Dendritic cell treated with granulocyte-macrophage colony-stimulating factor and Interleukin-4, amounts not matched to agents 40 ng/mL and 50 ng/mL, for 4 days (primary cell): ENCODE measurements around the gene MCC.

Experiments used
- H3K27ac Mint-ChIP-seq: one replicate; pipeline ENCODE4 v1.8.0; 2022; ENCODE audit warnings: mild to moderate bottlenecking, mixed read lengths
- H3K27me3 Mint-ChIP-seq: one replicate; pipeline ENCODE4 v1.8.0; 2022; ENCODE audit warnings: mild to moderate bottlenecking, mixed read lengths
- H3K36me3 Mint-ChIP-seq: one replicate; pipeline ENCODE4 v1.8.0; 2022; ENCODE audit warnings: low read depth, mixed read lengths
- H3K4me1 Mint-ChIP-seq: one replicate; pipeline ENCODE4 v1.8.0; 2022; ENCODE audit warnings: low read depth, mixed read lengths
- H3K4me3 Mint-ChIP-seq: one replicate; pipeline ENCODE4 v1.8.0; 2022; ENCODE audit warnings: mild to moderate bottlenecking, moderate library complexity, mixed read lengths
- H3K9me3 Mint-ChIP-seq: one replicate; pipeline ENCODE4 v1.8.0; 2022; ENCODE audit warnings: mixed read lengths
- intact Hi-C: fragments of 100-400 bp; cut with micrococcal nuclease; formaldehyde crosslinking; loops from one replicate; pipeline ENCODE4 v1.15.0; 2022

The MCC gene

DNA sequence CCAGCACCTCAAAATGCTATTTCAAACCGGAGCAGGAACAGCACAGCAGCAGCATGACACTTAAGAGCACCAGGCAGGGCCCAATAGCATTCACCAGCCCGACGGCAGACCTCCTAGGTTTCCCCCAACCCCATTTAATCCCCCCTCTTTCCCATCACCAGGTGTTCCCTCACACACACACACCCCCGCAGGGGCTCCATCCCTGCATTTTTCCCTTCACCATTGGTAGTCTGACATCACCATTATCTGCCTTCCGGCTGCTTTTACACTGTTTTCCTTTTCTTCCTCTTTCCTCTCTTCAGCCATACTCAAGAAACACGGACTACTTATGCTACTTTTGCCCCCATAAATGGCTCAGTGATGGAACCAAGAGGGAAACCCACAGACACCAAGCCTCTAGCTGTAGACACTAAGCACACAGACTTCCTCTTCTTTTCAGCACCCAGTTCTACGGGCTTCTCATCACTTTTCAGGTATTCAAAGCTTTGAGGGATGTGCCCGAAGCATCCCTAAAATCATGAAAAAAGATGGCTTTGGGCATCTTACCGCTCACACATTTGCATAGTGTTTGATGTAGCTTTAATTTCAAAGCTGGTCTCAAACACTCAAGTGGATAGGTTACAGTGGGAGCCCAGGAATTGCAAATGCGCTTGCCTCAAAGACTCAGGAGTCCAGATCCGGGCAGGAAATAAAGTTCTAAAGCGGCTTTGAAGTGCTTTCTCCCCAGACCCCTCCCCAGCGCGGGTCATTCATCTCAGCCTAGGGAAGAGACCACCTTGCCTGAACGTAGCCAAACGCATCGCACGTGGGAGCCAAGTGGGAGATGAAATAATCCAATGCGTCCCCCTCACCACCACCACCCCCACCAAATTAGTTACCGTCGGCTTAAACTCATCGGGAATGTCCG lies 194.9 kb downstream of the MCC start:
- Mint-ChIP-seq H3K36me3 (no peaks in the 10 kb centered on the region), H3K4me1 (peaks cover 23% of the 10 kb centered on the region), H3K27me3 (peaks cover 80% of the 10 kb centered on the region), H3K9me3 (no peaks in the 10 kb centered on the region), H3K4me3 (no peak overlapping the region), H3K27ac (no peak overlapping the region)
- intact Hi-C loops, result no loop called here

GRCh38 chr5:113292462-113292861 lies 195.8 kb downstream of the MCC start:
- H3K9me3 Mint-ChIP-seq, result no peaks in the 10 kb centered on the region

GRCh38 chr5:113283558-113283957 lies 204.7 kb downstream of the MCC start:
- Mint-ChIP-seq H3K4me3 (no peak overlapping the region), H3K27me3 (peaks cover 10% of the 10 kb centered on the region), H3K36me3 (no peaks in the 10 kb centered on the region), H3K4me1 (peaks cover 4% of the 10 kb centered on the region), H3K27ac (no peak overlapping the region), H3K9me3 (no peaks in the 10 kb centered on the region)
- intact Hi-C loops, result no loop called here

More at GRCh38 chr5:113292462-113292861, 195.8 kb downstream of the MCC start:
- Mint-ChIP-seq H3K36me3 (no peaks in the 10 kb centered on the region), H3K27me3 (peaks cover 75% of the 10 kb centered on the region), H3K4me3 (no peak overlapping the region), H3K4me1 (peaks cover 16% of the 10 kb centered on the region), H3K27ac (no peak overlapping the region)
- intact Hi-C loops, result no loop called here

DNA sequence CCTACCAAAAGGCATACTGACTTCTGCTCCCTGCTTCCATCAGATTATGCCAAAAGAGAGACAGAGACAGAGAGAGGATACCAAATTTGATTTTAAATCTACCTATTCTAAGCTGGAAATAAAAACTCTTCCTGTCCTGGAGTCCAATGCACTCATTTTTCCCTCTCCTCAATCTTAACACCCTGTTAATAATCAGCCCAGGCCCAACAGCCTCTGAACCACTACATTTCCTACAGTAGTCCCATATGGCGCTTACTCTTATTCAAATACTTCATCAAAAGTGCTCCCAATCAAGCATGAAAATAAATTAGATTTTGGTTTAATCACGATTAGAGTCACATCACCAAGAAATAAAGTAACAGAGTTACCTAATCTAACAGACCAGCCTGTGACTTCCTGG lies 205.8 kb downstream of the MCC start:
- H3K9me3 Mint-ChIP-seq, result no peaks in the 10 kb centered on the region
- intact Hi-C loops, result no loop called here
- no peak overlapping the region for H3K27ac Mint-ChIP-seq
- no peak overlapping the region for H3K4me3 Mint-ChIP-seq
- H3K4me1 Mint-ChIP-seq, result peaks cover 4% of the 10 kb centered on the region
- H3K36me3 Mint-ChIP-seq, result no peaks in the 10 kb centered on the region
- peaks cover 9% of the 10 kb centered on the region for H3K27me3 Mint-ChIP-seq

GRCh38 chr5:113281194-113281593 lies 207.1 kb downstream of the MCC start:
- Mint-ChIP-seq H3K4me3 (no peak overlapping the region), H3K4me1 (peaks cover 4% of the 10 kb centered on the region), H3K9me3 (no peaks in the 10 kb centered on the region), H3K27me3 (peaks cover 7% of the 10 kb centered on the region), H3K36me3 (no peaks in the 10 kb centered on the region), H3K27ac (no peak overlapping the region)
- intact Hi-C loops, result no loop called here

DNA sequence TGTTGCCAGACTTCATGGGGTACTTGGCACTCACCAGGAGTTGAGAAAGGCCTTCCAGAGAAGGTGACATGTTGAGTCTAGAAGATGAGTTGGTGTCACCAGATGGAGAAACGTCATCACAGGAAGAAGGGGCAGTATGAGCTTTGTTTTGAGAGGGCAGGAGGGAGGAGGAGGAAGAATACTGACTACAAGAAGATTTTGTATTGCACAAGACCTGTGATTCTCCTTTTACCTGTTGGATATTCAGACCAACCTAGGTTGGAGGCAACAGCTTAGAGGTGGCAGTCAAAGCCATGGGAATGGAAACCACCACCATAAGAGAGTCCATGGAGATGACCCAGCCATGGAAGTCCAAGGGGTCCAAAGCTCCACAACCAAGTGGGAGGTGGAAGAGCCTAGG lies 207.7 kb downstream of the MCC start:
- Mint-ChIP-seq H3K9me3 (no peaks in the 10 kb centered on the region), H3K27me3 (peaks cover 7% of the 10 kb centered on the region), H3K27ac (no peak overlapping the region), H3K36me3 (no peaks in the 10 kb centered on the region), H3K4me3 (no peak overlapping the region), H3K4me1 (peaks cover 4% of the 10 kb centered on the region)
- intact Hi-C loops, result no loop called here

- H3K27me3 Mint-ChIP-seq, result peaks cover 5% of the 10 kb centered on the region
Observed at GRCh38 chr5:113278976-113279375, 209.3 kb downstream of the MCC start.

DNA sequence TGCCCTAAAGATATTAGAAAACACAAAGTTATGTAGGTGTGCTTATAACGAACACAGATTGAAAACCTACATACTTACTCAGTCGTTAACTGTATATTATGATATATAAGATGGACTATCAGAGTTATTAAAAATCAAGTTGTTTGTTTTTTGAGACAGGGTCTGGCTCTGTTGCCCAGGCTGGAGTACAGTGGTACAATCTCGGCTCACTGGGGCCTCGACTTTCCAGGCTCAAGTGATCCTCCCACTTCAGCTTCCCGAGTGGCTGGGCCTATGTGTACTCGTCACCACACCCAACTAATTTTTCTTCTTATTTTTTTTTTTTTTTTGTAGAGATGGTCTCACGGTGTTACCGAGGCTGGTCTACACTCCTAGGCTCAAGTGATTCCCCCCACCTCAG lies 211.8 kb downstream of the MCC start:
- no peak overlapping the region for H3K4me3 Mint-ChIP-seq
- no peaks in the 10 kb centered on the region for H3K9me3 Mint-ChIP-seq
- peaks cover 4% of the 10 kb centered on the region for H3K4me1 Mint-ChIP-seq
- peaks cover 6% of the 10 kb centered on the region for H3K27me3 Mint-ChIP-seq
- intact Hi-C loops, result no loop called here
- H3K27ac Mint-ChIP-seq, result no peak overlapping the region
- H3K36me3 Mint-ChIP-seq, result no peaks in the 10 kb centered on the region

More at GRCh38 chr5:113278976-113279375, 209.3 kb downstream of the MCC start:
- intact Hi-C loops, result no loop called here
- Mint-ChIP-seq H3K4me1 (peaks cover 4% of the 10 kb centered on the region), H3K27ac (no peak overlapping the region), H3K36me3 (no peaks in the 10 kb centered on the region), H3K4me3 (no peak overlapping the region), H3K9me3 (no peaks in the 10 kb centered on the region)

- Mint-ChIP-seq H3K4me1 (peaks cover 4% of the 10 kb centered on the region), H3K27ac (no peak overlapping the region), H3K9me3 (no peaks in the 10 kb centered on the region), H3K27me3 (peaks cover 6% of the 10 kb centered on the region), H3K36me3 (no peaks in the 10 kb centered on the region), H3K4me3 (no peak overlapping the region)
- intact Hi-C loops, result no loop called here
Observed at GRCh38 chr5:113276001-113276400, 212.3 kb downstream of the MCC start.

DNA sequence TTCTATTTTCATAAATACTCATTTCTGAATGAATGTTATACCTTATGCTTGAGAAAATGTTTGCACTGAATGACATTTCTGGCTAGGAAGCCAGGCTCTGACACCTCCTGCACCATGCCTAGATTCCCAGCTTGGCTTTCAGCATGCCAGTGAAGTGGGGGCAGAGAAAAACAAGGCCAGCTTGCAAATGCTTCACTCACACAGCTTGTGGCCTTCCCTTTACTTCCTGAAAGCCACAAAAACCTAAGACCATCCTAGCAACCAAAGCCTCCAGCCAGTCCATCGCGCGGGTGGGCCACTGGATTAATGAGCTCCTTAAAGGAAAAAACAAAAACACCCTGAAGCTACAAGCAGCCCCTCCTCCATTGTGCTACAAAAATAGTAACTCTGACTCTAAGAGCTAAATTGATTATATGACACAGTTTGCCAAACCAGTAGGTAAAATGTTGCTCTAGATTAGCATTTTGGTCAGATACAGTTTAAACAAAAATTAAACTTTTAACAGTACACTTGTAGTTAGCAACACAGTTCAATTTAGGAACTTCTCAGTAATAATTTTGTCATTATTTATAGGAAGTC lies 213.3 kb downstream of the MCC start:
- intact Hi-C loops, result no loop called here
- peaks cover 6% of the 10 kb centered on the region for H3K27me3 Mint-ChIP-seq
- no peaks in the 10 kb centered on the region for H3K36me3 Mint-ChIP-seq
- H3K4me3 Mint-ChIP-seq, result no peak overlapping the region
- H3K9me3 Mint-ChIP-seq, result no peaks in the 10 kb centered on the region
- H3K4me1 Mint-ChIP-seq, result peaks cover 4% of the 10 kb centered on the region
- H3K27ac Mint-ChIP-seq, result no peak overlapping the region

DNA sequence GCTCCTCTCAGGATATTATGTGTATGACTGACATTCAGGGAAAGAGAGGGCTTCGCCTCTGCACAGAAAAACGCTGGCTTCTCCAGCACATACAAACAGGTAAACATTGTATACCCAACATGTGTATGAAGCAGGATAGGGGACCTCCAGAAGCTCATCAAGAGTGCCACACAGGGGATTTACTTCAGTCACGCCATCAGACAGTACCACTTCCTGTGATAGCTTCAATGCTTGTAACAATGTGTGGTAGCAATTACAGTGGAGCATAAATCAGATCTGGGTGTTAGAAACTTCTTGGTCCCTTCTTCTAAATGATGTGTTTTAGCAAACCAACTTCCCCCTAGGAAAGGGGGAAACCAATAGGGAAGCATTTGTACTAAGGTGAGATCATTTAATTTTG lies 214.3 kb downstream of the MCC start:
- Mint-ChIP-seq H3K27me3 (peaks cover 4% of the 10 kb centered on the region), H3K36me3 (no peaks in the 10 kb centered on the region), H3K4me3 (no peak overlapping the region), H3K9me3 (no peaks in the 10 kb centered on the region), H3K4me1 (peaks cover under 1% of the 10 kb centered on the region), H3K27ac (no peak overlapping the region)
- intact Hi-C loops, result no loop called here

- H3K27me3 Mint-ChIP-seq, result peaks cover 3% of the 10 kb centered on the region
- no peaks in the 10 kb centered on the region for H3K36me3 Mint-ChIP-seq
- no peaks in the 10 kb centered on the region for H3K9me3 Mint-ChIP-seq
- no peaks in the 10 kb centered on the region for H3K4me1 Mint-ChIP-seq
- intact Hi-C loops, result no loop called here
- H3K27ac Mint-ChIP-seq, result no peak overlapping the region
- no peak overlapping the region for H3K4me3 Mint-ChIP-seq
Observed at GRCh38 chr5:113271745-113272454, 216.4 kb downstream of the MCC start.

DNA sequence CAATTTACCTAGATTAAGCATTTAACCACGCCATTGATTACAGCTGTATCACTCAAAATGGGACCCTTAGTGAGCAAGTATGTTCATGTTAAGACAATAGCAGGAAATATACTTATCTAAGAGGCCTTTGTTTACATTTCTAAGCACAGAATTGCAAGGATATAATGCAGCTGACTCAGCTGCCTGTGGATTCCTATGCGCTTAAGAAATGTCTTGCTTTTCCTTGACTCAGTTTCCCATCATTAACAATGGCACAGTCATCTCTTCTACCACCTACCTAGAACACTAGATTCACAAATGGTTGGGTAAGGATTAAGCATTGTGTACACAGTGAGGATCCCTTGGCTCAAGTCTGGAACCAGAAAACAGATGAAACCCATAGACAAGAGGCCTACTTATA lies 217.2 kb downstream of the MCC start:
- peaks cover 6% of the 10 kb centered on the region for H3K27me3 Mint-ChIP-seq
- H3K9me3 Mint-ChIP-seq, result no peaks in the 10 kb centered on the region
- intact Hi-C loops, result no loop called here
- H3K36me3 Mint-ChIP-seq, result no peaks in the 10 kb centered on the region
- no peak overlapping the region for H3K4me3 Mint-ChIP-seq
- no peaks in the 10 kb centered on the region for H3K4me1 Mint-ChIP-seq
- no peak overlapping the region for H3K27ac Mint-ChIP-seq

DNA sequence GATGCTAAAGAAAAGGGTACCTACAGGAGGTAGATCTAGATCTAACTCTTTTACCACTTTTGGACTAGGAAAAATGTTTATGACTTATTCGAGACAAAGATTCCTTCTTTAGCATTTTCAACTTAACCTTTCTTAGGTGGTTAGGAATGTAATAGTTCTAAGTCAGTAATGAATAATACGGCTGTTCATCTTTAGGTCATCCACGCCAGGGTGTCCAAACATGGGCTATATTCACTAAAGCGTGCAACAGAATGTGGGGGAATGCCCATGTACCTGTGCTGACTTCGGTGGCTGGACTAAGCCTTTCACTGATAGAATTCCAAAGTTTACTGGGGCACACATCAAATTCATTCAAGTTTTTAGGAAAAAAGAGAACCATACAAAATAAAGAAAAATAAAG lies 218.2 kb downstream of the MCC start:
- Mint-ChIP-seq H3K27ac (no peak overlapping the region), H3K4me3 (no peak overlapping the region), H3K4me1 (no peaks in the 10 kb centered on the region), H3K27me3 (peaks cover 6% of the 10 kb centered on the region), H3K36me3 (no peaks in the 10 kb centered on the region), H3K9me3 (no peaks in the 10 kb centered on the region)
- intact Hi-C loops, result no loop called here
